ENCODE data around the gene SRGAP3. TPM values are rescaled to one million over a fixed set of nuclear protein-coding genes. Genes with fewer than 3 reads are reported as not detected.

SRGAP3 gene
- total RNA-seq, 4 donors from 2014 or later: 2.0 to 6.9 (median 4.8) TPM

GRCh38 chr3:9198261-9198660, 51.2 kb downstream of the SRGAP3 start:
- H3K4me1 ChIP-seq: no peaks in the 10 kb centered on the region
- H3K27me3 ChIP-seq: no peaks in the 10 kb centered on the region
- no peak overlapping the region for H3K4me3 ChIP-seq
- TF ChIP-seq POLR2A (IDR thresholded peaks at IDR 0.05) (no peak), EP300 (IDR thresholded peaks at IDR 0.05) (no peak), POLR2AphosphoS5 (IDR thresholded peaks at IDR 0.05) (no peak), CTCF (IDR thresholded peaks at IDR 0.05) (no peak)
- 92 to 100% methylated on average over 1 to 3 of the region's 3 CpGs for WGBS, 2 donors (ENCODE audit: low coverage in 1 of 2)
- H3K27ac ChIP-seq: no peak overlapping the region
- ATAC-seq: no peak
- no peaks in the 10 kb centered on the region for H3K9me3 ChIP-seq
- H3K36me3 ChIP-seq: no peaks in the 10 kb centered on the region

GRCh38 chr3:9196020-9196419, 53.4 kb downstream of the SRGAP3 start:
- Histone ChIP-seq H3K4me3 (no peak overlapping the region), H3K4me1 (no peaks in the 10 kb centered on the region), H3K9me3 (no peaks in the 10 kb centered on the region), H3K27me3 (no peaks in the 10 kb centered on the region), H3K27ac (no peak overlapping the region), H3K36me3 (no peaks in the 10 kb centered on the region)
- TF ChIP-seq CTCF (IDR thresholded peaks at IDR 0.05) (no peak), POLR2AphosphoS5 (IDR thresholded peaks at IDR 0.05) (no peak)
- 32 to 52% methylated on average over 4 to 7 of the region's 7 CpGs for WGBS, 2 donors (ENCODE audit: low coverage in 1 of 2)
- no peak for ATAC-seq

GRCh38 chr3:9195390-9195789, 54.1 kb downstream of the SRGAP3 start:
- no peaks in the 10 kb centered on the region for H3K4me1 ChIP-seq
- TF ChIP-seq CTCF (IDR thresholded peaks at IDR 0.05) (no peak), POLR2A (IDR thresholded peaks at IDR 0.05) (no peak), EP300 (IDR thresholded peaks at IDR 0.05) (no peak), POLR2AphosphoS5 (IDR thresholded peaks at IDR 0.05) (no peak)
- no peaks in the 10 kb centered on the region for H3K27me3 ChIP-seq
- H3K27ac ChIP-seq: no peak overlapping the region
- ATAC-seq: no peak
- WGBS, 2 donors (ENCODE audit: low coverage in 1 of 2): 100% methylated on average over 2 of the region's 3 CpGs; no CpG with 5 or more reads in 1 of the 2 donors
- no peaks in the 10 kb centered on the region for H3K9me3 ChIP-seq
- no peaks in the 10 kb centered on the region for H3K36me3 ChIP-seq
- no peak overlapping the region for H3K4me3 ChIP-seq

GRCh38 chr3:9194509-9195184, 54.8 kb downstream of the SRGAP3 start:
- H3K9me3 ChIP-seq: no peaks in the 10 kb centered on the region
- no peak for ATAC-seq
- TF ChIP-seq CTCF (IDR thresholded peaks at IDR 0.05): no peak
- TF ChIP-seq EP300 (IDR thresholded peaks at IDR 0.05): no peak
- TF ChIP-seq POLR2AphosphoS5 (IDR thresholded peaks at IDR 0.05): no peak
- TF ChIP-seq POLR2A (IDR thresholded peaks at IDR 0.05): no peak
- WGBS, 2 donors (ENCODE audit: low coverage in 1 of 2): 43 to 97% methylated on average over 1 to 3 of the region's 4 CpGs
- no peaks in the 10 kb centered on the region for H3K36me3 ChIP-seq
- no peaks in the 10 kb centered on the region for H3K4me1 ChIP-seq
- H3K27ac ChIP-seq: no peak overlapping the region
- no peaks in the 10 kb centered on the region for H3K27me3 ChIP-seq
- no peak overlapping the region for H3K4me3 ChIP-seq

- no peak for ATAC-seq
Measured at GRCh38 chr3:9193633-9194195, 55.7 kb downstream of the SRGAP3 start.

More at GRCh38 chr3:9193633-9194195, 55.7 kb downstream of the SRGAP3 start:
- Histone ChIP-seq H3K9me3 (no peaks in the 10 kb centered on the region), H3K4me3 (no peak overlapping the region), H3K36me3 (no peaks in the 10 kb centered on the region), H3K27me3 (no peaks in the 10 kb centered on the region), H3K4me1 (no peaks in the 10 kb centered on the region), H3K27ac (no peak overlapping the region)
- no peak for TF ChIP-seq EP300 (IDR thresholded peaks at IDR 0.05)
- no peak for TF ChIP-seq POLR2AphosphoS5 (IDR thresholded peaks at IDR 0.05)
- no peak for TF ChIP-seq POLR2A (IDR thresholded peaks at IDR 0.05)
- no peak for TF ChIP-seq CTCF (IDR thresholded peaks at IDR 0.05)
- WGBS, 2 donors (ENCODE audit: low coverage in 1 of 2): 73 to 76% methylated on average over 2 to 3 of the region's 10 CpGs

All from gastroesophageal sphincter (tissue), 4 donors.